ENCODE data around the gene BMP8B. TPM values are rescaled to one million over a fixed set of nuclear protein-coding genes. Genes with fewer than 3 reads are reported as not detected.
"Not testable (repeated sequence)": the region's sequence is repeated elsewhere in the genome, so short reads cannot be mapped to it uniquely, and the experiment has no call there.

Gene BMP8B
- total and polyA plus RNA-seq, 2 of the 8 experiments (the other 6 are each of a cell fraction or from before 2014, with no cell fraction given), result 0.37 to 0.50 TPM

DNA sequence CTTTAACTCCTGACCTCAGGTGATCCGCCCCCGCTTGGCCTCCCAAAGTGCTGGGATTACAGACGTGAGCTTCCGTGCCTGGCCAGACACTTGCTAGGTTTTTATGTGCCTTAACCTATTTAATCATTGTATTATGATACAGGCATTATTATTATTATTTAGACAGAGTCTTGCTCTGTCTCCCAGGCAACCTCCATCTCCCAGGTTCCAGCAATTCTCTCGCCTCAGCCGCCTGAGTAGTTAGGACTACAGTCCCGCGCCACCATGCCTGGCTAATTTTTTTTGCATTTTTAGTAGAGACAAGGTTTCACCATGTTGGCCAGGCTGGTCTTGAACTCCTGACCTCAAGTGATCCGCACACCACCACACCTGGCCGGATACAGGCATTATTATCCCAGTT, 6.0 kb downstream of the BMP8B start:
- H3K27me3 ChIP-seq (replicated peaks in 1 of 4; ENCODE audit: control insufficient read depth in 3 of 4, extremely low read depth in 1 of 4, insufficient read depth in 3 of 4, low read length in 3 of 4), result peaks cover 14 to 33% (median 23%) of the 10 kb centered on the region in 4 experiments
- POLR2A ChIA-PET (ENCODE audit: partially characterized antibody); H2AFZ ChIP-seq (ENCODE audit: low read length); H4K91ac ChIP-seq (replicated peaks; ENCODE audit: insufficient read length, low read length); H3K9ac ChIP-seq (replicated peaks in 1 of 4; ENCODE audit: extremely low read depth in 1 of 4, low read depth in 3 of 4, low read length in 3 of 4); H3K9me3 ChIP-seq (ENCODE audit: insufficient read depth in 2 of 2, low read depth in 1 of 2, low read length in 1 of 2); H2BK120ac ChIP-seq (replicated peaks; ENCODE audit: low read depth, low read length); H2BK20ac ChIP-seq (ENCODE audit: low read length); H4K20me1 ChIP-seq (replicated peaks in 1 of 2; ENCODE audit: control insufficient read depth in 1 of 2, insufficient read depth in 2 of 2, low read length in 2 of 2); H3K18ac ChIP-seq (ENCODE audit: extremely low read depth, low read length); H4K5ac ChIP-seq (ENCODE audit: insufficient read length, low read depth, low read length); H3K4me1 ChIP-seq (replicated peaks in 1 of 4; ENCODE audit: control insufficient read depth in 3 of 4, insufficient read depth in 4 of 4, low read length in 3 of 4); H3K4me3 ChIP-seq (ENCODE audit: extremely low read depth in 1 of 4, insufficient read depth in 2 of 4, low read depth in 3 of 4, low read length in 4 of 4); H2AK5ac ChIP-seq (ENCODE audit: low read depth, low read length); H3K36me3 ChIP-seq (ENCODE audit: control insufficient read depth in 2 of 4, insufficient read depth in 4 of 4, low read length in 3 of 4); H3K4me2 ChIP-seq (ENCODE audit: insufficient read depth in 1 of 2, low read depth in 2 of 2, low read length in 2 of 2); H3K23ac ChIP-seq (ENCODE audit: insufficient read length); DNase-seq (ENCODE audit: low read depth in 1 of 2, low spot score in 2 of 2); FAIRE-seq; H3K56ac ChIP-seq (replicated peaks; ENCODE audit: insufficient read length, low read depth, low read length); H4K8ac ChIP-seq (ENCODE audit: extremely low read depth, insufficient read depth, low read length); H2BK12ac ChIP-seq (ENCODE audit: low read depth, low read length); H2BK5ac ChIP-seq (ENCODE audit: low read depth, low read length); H3K79me1 ChIP-seq (ENCODE audit: low read depth, low read length); H3K4ac ChIP-seq (replicated peaks; ENCODE audit: insufficient read length, low read depth, low read length); H3K14ac ChIP-seq (ENCODE audit: insufficient read length); H3K23me2 ChIP-seq (ENCODE audit: low read depth, low read length); H2BK15ac ChIP-seq (ENCODE audit: low read length); H3K79me2 ChIP-seq (ENCODE audit: control insufficient read depth in 1 of 2, insufficient read depth in 2 of 2, low read length in 2 of 2); H3K27ac ChIP-seq (ENCODE audit: low read depth, low read length): not testable (repeated sequence)
- WGBS, 2 experiments (ENCODE audit: extremely low coverage in 1 of 2, insufficient coverage in 1 of 2, insufficient read length in 1 of 2, insufficient replicate concordance in 2 of 2, low coverage in 1 of 2, low lambda C conversion rate in 2 of 2, missing lambda C conversion rate in 1 of 2), result 91% methylated on average over 10 of the region's 10 CpGs; no CpG with 5 or more reads in 1 of the 2 experiments
- CTCF ChIA-PET (ENCODE audit: partially characterized antibody), result interaction anchor here (4.0 kb wide), 1 partner anchor 16 kb away, joined by 22 read pairs; no protein-coding TSS in a partner anchor
